CD4-positive, alpha-beta T cell treated with Interleukin-4 for 4 hours (primary cell): ENCODE data around the gene PHYHD1.
"Not testable (repeated sequence)": the region's sequence is repeated elsewhere in the genome, so short reads cannot be mapped to it uniquely, and the experiment has no call there.

Source experiments
- DNase-seq: peaks from one replicate; pipeline ENCODE4 v3.0.0-alpha.2; 2020

Gene PHYHD1

DNA sequence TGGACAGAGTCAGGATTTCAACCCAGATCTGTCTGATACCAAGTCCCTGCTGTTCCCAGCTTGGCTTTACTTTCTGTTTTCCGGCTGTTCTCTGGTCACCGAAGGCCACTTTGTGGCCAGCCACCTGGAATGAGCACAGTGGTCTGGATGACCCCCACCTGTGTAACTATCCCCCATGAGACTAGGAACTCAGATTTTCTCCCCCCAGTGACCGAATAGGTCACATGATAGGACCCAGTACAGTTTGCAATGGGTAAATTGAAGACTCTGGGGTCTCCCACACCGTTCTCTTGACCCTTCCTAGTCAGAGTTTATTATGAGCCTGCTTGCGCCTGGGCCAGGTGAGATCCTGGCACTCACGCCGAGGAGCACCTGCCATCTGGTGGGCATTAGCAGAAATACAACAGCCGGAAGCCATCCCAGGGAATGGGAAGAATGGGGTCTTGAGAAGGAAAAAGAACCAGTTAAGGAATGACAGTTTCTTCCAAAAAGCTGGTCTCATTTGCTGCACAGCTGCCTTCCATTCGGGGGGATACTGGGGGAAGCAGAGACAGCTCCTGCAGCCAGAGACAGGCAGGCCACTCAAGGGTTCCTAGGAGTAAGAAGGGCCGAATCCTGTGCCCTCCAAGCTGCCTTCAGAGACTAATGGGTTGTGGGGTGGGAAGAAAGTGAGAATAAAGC lies 7.1 kb downstream of the PHYHD1 start:
- DNase-seq: peak; percentile 57

DNA sequence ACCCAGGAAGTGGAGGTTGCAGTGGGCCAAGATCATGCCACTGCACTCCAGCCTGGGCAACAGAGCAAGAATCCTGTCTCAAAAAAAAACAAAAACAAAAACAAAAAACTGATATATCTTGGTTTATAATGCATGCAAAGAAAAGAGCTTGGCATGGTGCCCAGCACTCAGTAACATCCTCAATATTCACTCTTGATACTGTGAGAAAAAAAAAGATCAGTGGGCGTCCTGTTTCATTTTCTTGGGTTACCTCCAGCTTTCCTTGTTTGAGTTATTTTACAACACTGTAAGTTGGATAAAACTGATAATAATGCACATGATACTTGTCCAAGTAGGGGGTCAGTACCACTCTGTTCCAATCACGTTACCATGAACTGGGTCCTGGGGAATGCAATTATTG lies 7.8 kb downstream of the PHYHD1 start:
- DNase-seq: no peak

DNA sequence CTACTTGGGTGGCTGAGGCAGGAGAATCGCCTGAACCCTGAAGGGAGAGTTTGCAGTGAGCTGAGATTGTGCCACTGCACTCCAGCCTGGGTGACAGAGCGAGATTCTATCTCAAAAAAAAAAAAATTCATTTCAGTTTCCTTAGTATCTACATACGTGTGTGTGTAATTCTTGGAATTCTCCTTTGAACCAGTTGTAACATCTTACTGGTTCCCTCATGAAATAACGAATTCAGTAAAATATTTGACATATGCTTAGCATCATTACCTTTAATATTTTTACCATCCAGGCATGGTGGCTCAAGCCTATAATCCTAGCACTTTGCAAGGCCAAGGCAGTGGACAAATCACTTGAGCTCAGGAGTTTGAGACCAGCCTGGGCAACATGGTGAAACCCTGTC lies 8.8 kb downstream of the PHYHD1 start:
- no peak for DNase-seq

DNA sequence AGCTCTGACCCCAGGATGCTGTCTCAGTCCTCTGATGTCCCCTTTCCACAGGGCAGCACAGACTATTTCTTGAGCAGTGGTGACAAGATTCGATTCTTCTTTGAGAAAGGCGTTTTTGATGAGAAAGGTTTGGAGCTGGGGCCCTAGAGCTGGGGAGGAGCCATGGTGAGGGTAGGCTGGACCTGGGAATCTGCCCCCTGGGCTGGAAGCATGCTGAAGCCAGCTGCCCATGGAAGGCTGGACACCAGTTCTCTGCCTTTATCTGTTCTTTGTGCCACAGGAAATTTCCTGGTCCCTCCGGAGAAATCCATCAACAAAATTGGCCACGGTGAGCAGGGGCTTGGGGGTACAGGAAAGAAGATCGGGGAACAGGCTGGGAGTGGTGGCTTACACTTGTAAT lies 12.9 kb downstream of the PHYHD1 start:
- no peak for DNase-seq

- DNase-seq: no peak
Observed at GRCh38 chr9:128936171-128936865, 15.5 kb downstream of the PHYHD1 start.

DNA sequence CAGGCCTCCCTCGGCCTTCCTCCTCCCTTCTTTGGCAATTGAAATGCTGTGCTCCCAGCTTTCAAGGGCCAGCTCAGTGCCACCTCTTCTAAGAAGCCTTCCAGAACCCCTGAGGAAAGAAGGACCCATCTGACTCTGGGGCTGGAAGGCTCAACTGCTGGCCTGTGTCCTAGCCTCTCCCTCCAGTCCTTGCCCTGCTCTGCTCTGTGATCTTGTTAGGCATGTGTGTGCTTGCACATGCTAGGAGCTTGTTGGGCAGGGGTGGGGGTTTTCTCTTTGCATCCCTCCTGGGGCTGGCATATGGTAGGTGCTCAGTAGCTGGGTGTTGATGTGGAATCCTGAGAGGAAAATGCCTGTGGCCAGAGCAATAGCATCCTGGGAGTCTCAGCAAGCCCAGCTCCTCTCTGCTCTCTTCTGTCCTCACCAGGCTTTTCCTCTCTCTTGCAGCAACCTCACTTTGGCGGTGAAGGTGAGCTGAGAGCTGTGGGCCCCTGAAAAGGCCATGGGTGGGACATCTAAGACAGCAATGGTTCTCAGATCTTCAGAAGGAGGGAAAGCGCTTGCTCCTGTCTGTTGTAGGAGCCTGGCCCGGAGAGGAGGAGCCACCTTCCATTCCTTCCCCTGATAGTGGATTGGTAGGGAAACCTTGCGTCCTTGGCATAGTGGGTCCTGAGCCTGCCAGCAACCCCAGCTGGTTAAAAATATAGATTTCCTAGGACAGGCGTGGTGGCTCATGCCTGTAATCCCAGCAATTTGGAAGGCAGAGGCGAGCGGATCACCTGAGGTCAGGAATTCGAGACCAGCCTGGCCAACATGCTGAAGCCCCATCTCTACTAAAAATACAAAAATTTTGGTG lies 16.8 kb downstream of the PHYHD1 start:
- no peak for DNase-seq

GRCh38 chr9:128940271-128940921 lies 19.6 kb downstream of the PHYHD1 start:
- DNase-seq: no peak

- no peak for DNase-seq
Observed at GRCh38 chr9:128940946-128941755, 20.4 kb downstream of the PHYHD1 start.

GRCh38 chr9:128943832-128944620 lies 23.2 kb downstream of the PHYHD1 start:
- DNase-seq: no peak

- DNase-seq: not testable (repeated sequence)
Observed at GRCh38 chr9:128944966-128945365, 24.2 kb downstream of the PHYHD1 start.

GRCh38 chr9:128945798-128946501 lies 25.2 kb downstream of the PHYHD1 start:
- no peak for DNase-seq

GRCh38 chr9:128946571-128947276 lies 25.9 kb downstream of the PHYHD1 start:
- no peak for DNase-seq

GRCh38 chr9:128947277-128947526 lies 26.4 kb downstream of the PHYHD1 start:
- no peak for DNase-seq

DNA sequence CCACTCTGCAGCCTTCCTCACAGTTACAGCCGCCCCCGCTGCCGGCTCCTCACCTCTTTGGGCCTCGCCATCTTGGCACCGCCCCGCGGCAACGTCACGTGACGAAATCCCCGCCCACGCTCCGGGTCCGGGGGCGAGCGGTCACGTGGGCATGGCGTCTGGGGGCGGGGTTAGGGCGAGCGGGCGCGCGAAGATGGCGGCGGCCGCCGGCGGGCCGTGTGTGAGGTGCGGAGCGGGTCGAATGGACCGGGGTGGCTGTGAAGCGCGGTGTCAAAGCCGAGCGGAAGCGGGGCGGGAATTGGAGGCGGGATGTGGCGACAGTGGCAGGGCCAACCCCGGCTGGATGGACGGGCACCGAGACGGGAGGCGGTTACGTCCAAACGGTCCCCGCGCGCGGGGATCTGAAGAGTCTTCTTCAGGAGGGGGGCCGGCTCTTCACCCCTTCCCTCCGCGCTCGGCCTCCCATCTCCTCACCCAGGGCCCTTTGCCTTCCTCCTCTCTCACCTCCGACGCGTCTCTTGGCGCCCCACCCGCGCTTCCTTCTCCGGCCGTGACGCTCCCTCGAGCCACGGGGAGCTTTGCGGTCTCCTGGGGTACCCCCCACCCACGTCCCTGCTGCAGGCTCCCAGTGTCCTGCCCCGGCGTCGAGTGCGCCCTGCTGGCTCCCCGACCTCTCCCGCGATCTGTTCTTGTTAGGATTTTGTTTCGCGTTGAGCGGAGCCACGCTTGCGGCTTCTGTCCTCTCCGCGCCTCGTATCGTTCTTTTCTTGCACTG lies 26.9 kb downstream of the PHYHD1 start, which contains the start of the genes DOLK and NUP188:
DOLK (minus strand) TSS at position 77 of the 775 bp plus-strand sequence. CDS start 300 bp downstream, outside the sequence.
NUP188 (plus strand) TSS at position 173 of the 775 bp plus-strand sequence; CDS start at position 194, 21 bp downstream.
- DNase-seq: peak; percentile 93

- DNase-seq: not testable (repeated sequence)
Observed at GRCh38 chr9:128961403-128961802, 40.6 kb downstream of the PHYHD1 start.

DNA sequence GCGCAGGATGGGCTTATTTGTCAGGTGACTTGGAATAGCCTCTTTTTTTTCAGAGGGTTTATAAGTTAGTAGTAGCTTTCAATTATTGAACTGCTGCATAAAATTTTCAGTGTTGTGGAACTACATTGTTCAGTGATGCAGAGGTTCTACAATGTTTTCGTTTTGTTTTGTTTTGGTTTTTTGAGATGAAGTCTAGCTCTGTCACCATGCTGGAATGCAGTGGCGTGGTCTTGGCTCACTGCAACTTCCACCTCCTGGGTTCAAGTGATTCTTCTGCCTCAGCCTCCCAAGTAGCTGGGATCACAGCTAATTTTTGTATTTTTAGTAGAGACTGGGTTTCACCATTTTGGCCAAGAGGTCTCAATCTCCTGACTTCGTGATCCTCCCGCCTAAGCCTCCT lies 48.7 kb downstream of the PHYHD1 start:
- no peak for DNase-seq

DNA sequence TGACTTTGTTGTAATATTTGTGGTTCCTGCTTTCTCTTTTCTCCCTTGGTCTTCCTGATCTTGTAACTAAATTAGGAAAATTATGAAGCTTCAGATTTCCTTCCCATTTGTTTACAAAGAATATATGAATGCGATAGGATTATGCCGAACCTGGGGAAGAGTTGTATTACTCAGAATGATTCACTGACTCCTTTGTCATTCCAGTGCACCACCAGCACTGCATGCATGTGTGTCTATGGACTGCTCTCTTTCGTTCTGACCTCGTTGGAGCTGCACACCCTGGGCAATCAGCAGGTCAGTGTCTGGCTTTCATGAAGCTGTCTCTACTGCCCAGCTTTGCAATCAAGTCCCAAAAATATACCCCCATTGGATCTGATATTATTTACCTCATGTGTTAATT lies 52.2 kb downstream of the PHYHD1 start:
- DNase-seq: no peak

DNA sequence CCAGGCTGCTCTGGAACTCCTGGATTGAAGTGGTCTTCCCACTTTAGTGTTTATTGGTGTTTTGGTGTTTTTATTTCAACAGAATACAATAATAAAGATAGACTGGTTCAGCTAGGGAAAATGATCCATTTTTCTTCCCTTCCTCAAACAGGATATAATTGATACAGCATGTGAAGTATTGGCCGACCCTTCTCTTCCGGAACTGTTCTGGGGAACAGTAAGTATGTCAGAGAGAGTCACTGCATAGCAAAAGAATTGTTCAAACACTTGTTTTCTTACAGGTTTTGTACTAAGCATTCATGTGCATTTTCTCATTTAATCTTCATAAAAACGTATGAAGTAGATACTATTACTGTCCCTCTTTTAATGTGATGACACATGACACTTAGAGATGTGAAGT lies 58.3 kb downstream of the PHYHD1 start:
- no peak for DNase-seq

DNA sequence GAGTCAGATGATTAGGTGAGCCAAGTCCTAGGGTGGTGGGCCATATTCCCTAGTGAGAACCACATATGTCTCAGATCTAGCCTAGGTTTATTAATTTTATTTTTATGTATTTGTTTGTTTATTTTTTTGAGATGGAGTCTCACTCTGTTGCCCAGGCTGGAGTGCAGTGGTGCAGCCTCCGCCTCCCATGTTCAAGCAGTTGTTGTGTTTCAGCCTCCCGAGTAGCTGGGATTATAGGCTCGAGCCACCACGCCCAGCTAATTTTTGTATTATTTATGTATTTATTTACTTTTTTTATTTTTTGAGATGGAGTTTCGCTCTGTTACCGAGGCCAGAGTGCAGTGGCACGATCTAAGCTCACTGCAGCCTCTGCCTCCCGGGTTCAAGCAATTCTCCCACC lies 62.8 kb downstream of the PHYHD1 start:
- no peak for DNase-seq
